OCI-LY3 (cell line): ENCODE results near the gene SYT6.
"Not testable (repeated sequence)": the region's sequence is repeated elsewhere in the genome, so short reads cannot be mapped to it uniquely, and the experiment has no call there.

Experiments
- H2AFZ ChIP-seq: fragments of 200-600, 300-600 bp; shearing (Covaris generic); 2 replicates; pipeline ENCODE4 v1.6.0; 2014; ENCODE audit warnings: antibody characterized with exemption, low read depth, low read length
- H3K27ac ChIP-seq: fragments of 200-600, 300-600 bp; sonication (generic); 2 replicates; pipeline ENCODE4 v1.5.1; 2014; ENCODE audit warnings: mild to moderate bottlenecking, low read length, moderate library complexity, mixed read lengths
- H3K27me3 ChIP-seq: fragments of 200-600, 300-600 bp; sonication (generic); 2 replicates; pipeline ENCODE4 v1.6.1; 2014; ENCODE audit warnings: low read depth, low read length, mixed read lengths
- H3K36me3 ChIP-seq: fragments of 200-600, 300-600 bp; sonication (generic); replicated peaks from 2 replicates; pipeline ENCODE3; 2014; ENCODE audit warnings: low read depth, low read length, mixed read lengths
- H3K4me1 ChIP-seq: fragments of 300-600, 200-600 bp; sonication (generic); 2 replicates; pipeline ENCODE4 v1.6.1; 2014; ENCODE audit warnings: low read length, mixed read lengths
- H3K4me2 ChIP-seq: fragments of 200-600, 300-600 bp; sonication (generic); 2 replicates; pipeline ENCODE4 v1.6.1; 2014; ENCODE audit warnings: low read length, mixed read lengths
- H3K4me3 ChIP-seq: fragments of 300-600, 200-600 bp; sonication (generic); 2 replicates; pipeline ENCODE4 v1.5.1; 2014; ENCODE audit warnings: antibody characterized with exemption, mild to moderate bottlenecking, low read length, moderate library complexity
- H3K79me2 ChIP-seq: fragments of 300-600, 200-600 bp; shearing (Covaris generic); 2 replicates; pipeline ENCODE4 v1.6.1; 2014; ENCODE audit warnings: mild to moderate bottlenecking, low read length, mixed read lengths
- H3K9ac ChIP-seq: fragments of 300-600, 200-600 bp; shearing (Covaris generic); 2 replicates; pipeline ENCODE4 v1.6.0; 2014; ENCODE audit warnings: mild to moderate bottlenecking, low read length, moderate library complexity
- H3K9me3 ChIP-seq: fragments of 200-600, 300-600 bp; shearing (Covaris generic); 2 replicates; pipeline ENCODE4 v1.6.1; 2014; ENCODE audit warnings: low read length, mixed read lengths; ENCODE audit not compliant: insufficient read depth
- H4K20me1 ChIP-seq: fragments of 200-600, 300-600 bp; sonication (generic); 2 replicates; pipeline ENCODE4 v1.6.1; 2016; ENCODE audit warnings: low read length, mixed read lengths; ENCODE audit not compliant: insufficient read depth
- EZH2phosphoT487 ChIP-seq: fragments of 200-600 bp; shearing (Covaris generic); IDR thresholded peaks from 2 replicates; pipeline ENCODE4 v1.6.1; 2018; ENCODE audit warnings: antibody characterized with exemption, mixed run types, low read depth
- TF ChIP-seq, protein P1 (sequence below): fragments of 200-600, 300-600 bp; sonication (generic); IDR thresholded peaks from 2 replicates; pipeline ENCODE4 v1.5.1; 2014; ENCODE audit warnings: antibody characterized with exemption, low read length, low read depth

SYT6 gene

DNA sequence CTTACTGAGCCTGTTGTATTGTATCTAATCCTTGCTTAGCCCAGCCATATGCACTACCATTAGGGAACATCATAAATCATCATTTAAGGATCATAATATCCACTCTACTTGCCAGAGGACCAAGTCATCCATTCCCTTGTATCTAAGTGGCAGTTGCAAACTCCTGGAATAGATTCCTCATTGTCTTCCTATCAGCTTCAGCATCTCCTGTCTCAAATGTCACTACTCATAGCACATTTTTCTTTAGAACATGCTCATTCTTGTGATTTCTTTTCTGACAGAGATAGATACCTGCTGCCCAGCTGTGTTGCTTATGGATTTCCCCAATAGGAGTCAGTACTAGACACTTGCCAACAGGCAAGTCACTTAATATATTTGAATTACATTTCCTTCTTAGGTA is 90.1 kb downstream of the SYT6 start:
- Histone ChIP-seq H3K36me3 (no peaks in the 10 kb centered on the region), H3K4me1 (no peaks in the 10 kb centered on the region), H3K4me3 (no peak overlapping the region), H3K4me2 (no peak overlapping the region), H3K27me3 (no peaks in the 10 kb centered on the region; the same call in 1 of the 2 replicates), H3K27ac (no peak overlapping the region), H3K79me2 (no peaks in the 10 kb centered on the region), H2AFZ (no peak overlapping the region), H3K9ac (no peak overlapping the region), H4K20me1 (no peaks in the 10 kb centered on the region), H3K9me3 (no peaks in the 10 kb centered on the region)
- TF ChIP-seq EZH2phosphoT487, result no peak
- TF ChIP-seq, protein P1, sequence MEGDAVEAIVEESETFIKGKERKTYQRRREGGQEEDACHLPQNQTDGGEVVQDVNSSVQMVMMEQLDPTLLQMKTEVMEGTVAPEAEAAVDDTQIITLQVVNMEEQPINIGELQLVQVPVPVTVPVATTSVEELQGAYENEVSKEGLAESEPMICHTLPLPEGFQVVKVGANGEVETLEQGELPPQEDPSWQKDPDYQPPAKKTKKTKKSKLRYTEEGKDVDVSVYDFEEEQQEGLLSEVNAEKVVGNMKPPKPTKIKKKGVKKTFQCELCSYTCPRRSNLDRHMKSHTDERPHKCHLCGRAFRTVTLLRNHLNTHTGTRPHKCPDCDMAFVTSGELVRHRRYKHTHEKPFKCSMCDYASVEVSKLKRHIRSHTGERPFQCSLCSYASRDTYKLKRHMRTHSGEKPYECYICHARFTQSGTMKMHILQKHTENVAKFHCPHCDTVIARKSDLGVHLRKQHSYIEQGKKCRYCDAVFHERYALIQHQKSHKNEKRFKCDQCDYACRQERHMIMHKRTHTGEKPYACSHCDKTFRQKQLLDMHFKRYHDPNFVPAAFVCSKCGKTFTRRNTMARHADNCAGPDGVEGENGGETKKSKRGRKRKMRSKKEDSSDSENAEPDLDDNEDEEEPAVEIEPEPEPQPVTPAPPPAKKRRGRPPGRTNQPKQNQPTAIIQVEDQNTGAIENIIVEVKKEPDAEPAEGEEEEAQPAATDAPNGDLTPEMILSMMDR, result no peak

DNA sequence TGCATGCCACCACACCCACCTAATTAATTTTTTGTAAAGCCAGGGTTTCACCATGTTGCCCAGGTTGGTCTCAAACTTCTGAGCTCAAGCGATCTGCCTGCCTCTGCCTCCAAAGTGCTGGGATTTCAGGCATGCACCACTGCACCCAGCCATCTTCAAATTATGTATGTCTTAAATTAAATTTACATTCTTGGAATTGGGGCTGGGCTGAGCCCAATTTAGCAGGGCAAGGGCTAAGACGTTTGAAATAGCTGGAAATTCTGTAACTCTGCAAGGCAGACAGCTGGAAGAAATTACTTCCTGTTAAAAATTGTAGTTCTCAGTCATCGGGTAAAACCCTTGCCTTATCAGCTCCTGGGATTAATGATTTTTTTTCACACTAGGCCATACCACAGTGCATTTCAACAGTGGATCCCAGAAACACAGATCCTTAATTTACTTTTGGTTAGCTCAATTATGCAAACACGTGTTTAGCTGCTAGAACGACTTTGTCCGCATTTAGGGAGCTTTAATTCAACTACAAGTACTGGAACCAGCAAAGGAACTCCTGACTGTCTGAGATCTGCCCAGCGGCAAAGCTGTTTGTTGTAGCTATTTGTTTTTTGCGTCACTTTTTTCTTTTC is 91.1 kb downstream of the SYT6 start:
- Histone ChIP-seq H3K79me2 (no peaks in the 10 kb centered on the region), H3K36me3 (no peaks in the 10 kb centered on the region), H3K9ac (no peak overlapping the region), H4K20me1 (no peaks in the 10 kb centered on the region), H3K4me2 (no peak overlapping the region), H3K9me3 (no peaks in the 10 kb centered on the region), H2AFZ (no peak overlapping the region), H3K27me3 (no peaks in the 10 kb centered on the region; the same call in 1 of the 2 replicates), H3K27ac (no peak overlapping the region), H3K4me1 (no peaks in the 10 kb centered on the region), H3K4me3 (no peak overlapping the region)
- TF ChIP-seq, protein P1, result no peak
- no peak for TF ChIP-seq EZH2phosphoT487

DNA sequence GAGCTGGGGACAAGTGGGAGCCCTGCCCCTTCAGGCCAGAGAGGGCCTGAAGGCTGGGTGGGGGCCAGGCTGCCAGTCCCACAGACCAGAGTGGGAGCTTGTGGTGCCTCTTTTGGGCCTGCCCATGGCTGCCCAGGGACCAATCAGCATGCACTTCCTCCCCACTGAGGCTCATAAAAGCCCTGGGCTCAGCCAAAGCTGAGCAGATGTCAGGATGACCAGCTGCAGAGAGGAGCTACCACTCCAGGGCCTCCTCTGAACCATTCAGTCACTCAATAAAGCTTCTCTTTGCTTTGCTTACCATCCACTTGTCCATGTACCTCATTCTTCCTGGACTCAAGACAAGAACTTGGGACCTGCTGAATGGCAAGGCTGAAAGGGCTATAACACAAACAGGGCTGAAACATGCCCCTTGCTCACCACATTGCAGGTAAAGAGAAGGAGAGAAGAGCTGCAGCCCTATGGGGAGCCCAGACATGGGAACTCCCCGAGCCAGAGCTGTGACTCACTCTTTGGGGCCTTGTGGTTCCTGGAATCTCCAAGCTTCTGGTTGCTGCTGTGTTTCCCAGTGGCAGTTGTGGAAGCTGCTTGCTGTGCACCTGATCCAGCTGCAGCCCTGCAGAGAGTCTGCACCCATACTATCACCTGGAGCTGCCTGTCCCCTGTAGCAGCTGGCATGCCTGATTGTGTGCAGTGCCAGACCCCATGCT is 92.4 kb downstream of the SYT6 start:
- Histone ChIP-seq H4K20me1 (no peaks in the 10 kb centered on the region), H3K4me2 (no peak overlapping the region), H3K27me3 (no peaks in the 10 kb centered on the region; the same call in 1 of the 2 replicates), H3K79me2 (no peaks in the 10 kb centered on the region), H3K4me3 (no peak overlapping the region), H3K9me3 (no peaks in the 10 kb centered on the region), H3K36me3 (no peaks in the 10 kb centered on the region), H3K9ac (no peak overlapping the region), H3K4me1 (no peaks in the 10 kb centered on the region), H3K27ac (no peak overlapping the region), H2AFZ (no peak overlapping the region)
- TF ChIP-seq, protein P1, result no peak
- TF ChIP-seq EZH2phosphoT487, result no peak

DNA sequence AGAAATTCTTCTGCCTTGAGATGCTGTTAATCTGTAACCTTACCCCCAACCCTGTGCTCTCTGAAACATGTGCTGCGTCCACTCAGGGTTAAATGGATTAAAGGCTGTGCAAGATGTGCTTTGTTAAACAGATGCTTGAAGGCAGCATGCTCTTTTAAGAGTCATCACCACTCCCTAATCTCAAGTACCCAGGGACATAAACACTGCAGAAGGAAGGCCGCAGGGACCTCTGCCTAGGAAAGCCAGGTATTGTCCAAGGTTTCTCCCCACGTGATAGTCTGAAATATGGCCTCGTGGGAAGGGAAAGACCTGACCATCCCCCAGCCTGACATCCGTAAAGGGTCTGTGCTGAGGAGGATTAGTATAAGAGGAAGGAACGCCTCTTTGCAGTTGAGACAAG is 95.4 kb downstream of the SYT6 start:
- not testable (repeated sequence) for H3K27me3 ChIP-seq, H3K9ac ChIP-seq, H3K79me2 ChIP-seq, H3K36me3 ChIP-seq, H3K4me1 ChIP-seq, H2AFZ ChIP-seq, H3K4me2 ChIP-seq, H4K20me1 ChIP-seq, H3K27ac ChIP-seq, H3K9me3 ChIP-seq, H3K4me3 ChIP-seq
